Epidermal melanocyte (primary cell): ENCODE data around the gene MMS19.
A peak's percentile ranks its signal among the peaks of the same experiment; 100 is the strongest.
"Not testable (repeated sequence)": the region's sequence is repeated elsewhere in the genome, so short reads cannot be mapped to it uniquely, and the experiment has no call there.

ENCODE experiments used
- DNase-seq: peaks from one replicate; pipeline ENCODE4 v3.0.0; 2011; ENCODE audit warnings: low spot score; ENCODE audit not compliant: insufficient read length

Gene MMS19

DNA sequence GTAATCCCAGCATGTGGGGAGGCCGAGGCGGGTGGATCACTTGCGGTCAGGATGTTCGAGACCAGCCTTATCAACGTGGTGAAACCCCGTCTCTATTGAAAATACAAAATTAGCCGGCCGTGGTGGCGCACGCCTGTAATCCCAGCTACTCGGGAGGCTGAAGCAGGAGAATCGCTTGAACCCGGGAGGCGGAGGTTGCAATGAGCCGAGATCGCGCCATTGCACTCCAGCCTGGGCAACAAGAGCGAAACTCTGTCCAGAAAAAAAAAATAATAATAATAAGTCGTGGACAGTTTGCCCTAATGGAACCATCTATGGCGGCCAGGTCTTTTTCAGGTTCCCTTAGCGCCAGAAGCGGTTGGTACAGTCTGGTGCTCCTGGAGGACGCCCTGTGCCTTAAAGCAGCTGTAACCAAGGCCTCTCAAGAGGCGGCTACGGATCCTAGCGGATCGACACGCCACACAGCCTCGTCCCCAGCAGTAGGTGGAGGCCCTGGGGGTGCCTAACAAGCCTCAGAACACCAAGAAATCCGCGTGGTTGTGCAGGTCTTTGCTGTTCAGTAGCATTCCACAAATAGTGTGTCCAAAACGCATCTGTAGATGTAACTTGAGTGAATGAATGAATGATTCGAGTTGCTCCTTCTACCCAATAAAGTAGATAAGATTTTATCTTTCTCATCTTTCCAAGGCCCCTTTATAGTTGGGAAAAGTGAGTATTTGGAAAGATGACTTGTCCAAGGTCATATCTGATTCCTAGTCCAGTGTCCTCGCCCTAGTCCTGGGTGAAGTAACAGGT, 71.2 kb downstream of the MMS19 start:
- no peak for DNase-seq

DNA sequence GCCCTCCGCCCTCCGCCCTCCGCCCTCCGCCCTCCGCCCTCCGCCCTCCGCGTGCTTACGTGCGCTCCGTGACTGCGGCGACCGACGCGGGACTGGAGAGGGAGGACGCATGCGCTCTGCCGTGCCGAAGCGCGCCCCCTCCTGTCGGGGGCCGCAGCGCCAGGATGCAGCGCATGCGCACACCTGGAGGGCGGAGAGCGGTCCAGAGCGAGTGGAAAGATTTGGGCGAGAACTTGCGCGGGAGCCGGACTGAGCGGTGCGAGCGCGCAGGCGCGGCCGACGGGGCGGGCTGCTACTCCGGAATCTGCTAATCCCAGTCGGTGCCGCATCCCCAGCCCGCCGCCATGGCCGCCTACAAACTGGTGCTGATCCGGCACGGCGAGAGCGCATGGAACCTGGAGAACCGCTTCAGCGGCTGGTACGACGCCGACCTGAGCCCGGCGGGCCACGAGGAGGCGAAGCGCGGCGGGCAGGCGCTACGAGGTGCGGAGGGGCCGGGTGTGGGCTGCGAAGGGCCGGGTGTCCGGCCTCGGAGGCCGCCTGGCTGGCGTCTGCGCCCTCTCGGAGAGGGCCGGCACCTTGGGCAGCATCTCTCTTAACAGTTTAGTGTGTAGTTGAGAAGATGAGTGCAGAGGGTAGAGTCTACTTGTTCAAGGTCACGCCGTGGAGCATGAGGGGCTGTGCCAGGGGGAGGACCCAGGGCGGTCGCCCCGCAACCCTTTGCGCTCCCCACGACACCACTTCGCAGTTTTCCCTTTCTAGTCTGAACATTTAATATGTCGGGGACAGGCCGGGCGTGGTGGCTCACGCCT, 72.1 kb downstream of the MMS19 start, which contains the start of gene PGAM1:
Gene PGAM1, plus strand, starts transcription at position 228 of the 812 bp plus-strand sequence. Its CDS starts 117 bp downstream, at position 345.
- DNase-seq = peak; percentile 98

DNA sequence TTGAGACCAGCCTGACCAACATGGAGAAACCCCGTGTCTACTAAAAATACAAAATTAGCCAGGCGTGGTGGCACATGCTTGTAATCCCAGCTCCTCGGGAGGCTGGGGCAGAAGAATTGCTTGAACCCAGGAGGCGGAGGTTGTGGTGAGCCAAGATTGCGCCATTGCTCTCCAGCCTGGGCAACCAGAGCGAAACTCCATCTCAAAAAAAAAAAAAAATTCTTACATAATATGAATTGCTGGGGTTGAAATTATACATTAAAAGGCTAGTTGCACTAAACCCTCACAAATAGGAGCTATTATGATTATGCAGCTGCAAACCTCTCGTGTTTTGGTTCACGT, 74.5 kb downstream of the MMS19 start:
- DNase-seq = not testable (repeated sequence)

DNA sequence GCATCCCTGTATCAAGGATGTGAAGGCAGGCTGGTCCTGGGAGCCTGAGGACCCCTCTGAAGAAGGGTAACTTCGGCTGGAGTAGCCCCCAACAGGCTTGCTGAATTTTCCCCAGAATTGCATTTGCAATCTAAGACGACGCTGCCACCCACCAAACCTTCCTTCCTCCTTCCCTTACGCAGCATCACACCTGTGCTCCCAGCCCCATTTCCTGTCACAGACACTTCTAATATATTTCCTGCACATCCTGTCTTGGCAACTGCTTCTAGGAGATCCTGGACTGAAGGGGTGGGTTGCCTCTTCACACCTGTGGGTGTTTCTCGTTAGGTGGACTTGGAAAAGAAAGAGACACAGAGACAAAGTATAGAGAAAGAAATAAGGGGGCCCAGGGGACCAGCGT, 81.7 kb downstream of the MMS19 start:
- DNase-seq = no peak

DNA sequence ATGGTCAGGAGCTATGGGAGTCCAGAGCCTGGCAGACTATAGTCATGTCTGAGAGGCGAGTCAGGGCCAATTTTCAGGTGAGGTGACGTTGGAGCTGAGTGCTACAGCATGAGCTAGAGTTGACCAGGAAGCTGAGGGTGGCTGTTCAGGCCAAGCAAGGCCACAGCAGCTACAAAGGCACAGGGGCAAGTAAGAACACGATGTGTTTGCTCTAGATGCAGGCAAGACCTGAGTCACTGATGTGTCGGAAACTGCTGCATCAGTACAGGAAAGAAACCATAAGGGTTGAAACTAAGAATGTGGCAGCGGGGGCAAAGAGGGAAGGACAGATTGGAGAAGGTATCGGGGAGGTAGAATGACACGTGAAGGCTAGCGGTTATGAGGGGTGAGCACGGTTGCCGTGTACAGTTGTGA, 85.3 kb downstream of the MMS19 start:
- no peak for DNase-seq

DNA sequence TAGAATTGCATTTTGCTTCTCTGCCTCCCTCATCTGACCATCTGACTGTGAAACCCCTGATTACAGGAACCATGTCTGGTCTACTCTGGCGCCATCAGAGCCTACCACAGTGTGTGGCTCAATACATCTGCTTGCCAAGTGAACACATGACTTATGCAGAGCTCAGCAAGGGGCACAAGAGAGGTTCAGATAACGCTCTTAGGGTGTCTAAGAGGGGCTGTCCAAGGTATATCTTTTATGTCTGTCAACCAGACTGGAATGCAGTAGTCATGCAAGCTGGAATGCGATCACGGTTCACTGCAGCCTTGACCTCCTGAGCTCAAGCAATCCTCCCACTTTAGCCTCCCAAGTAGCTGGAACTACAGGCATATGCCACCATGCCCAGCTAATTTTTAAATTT, 86.8 kb downstream of the MMS19 start:
- no peak for DNase-seq

DNA sequence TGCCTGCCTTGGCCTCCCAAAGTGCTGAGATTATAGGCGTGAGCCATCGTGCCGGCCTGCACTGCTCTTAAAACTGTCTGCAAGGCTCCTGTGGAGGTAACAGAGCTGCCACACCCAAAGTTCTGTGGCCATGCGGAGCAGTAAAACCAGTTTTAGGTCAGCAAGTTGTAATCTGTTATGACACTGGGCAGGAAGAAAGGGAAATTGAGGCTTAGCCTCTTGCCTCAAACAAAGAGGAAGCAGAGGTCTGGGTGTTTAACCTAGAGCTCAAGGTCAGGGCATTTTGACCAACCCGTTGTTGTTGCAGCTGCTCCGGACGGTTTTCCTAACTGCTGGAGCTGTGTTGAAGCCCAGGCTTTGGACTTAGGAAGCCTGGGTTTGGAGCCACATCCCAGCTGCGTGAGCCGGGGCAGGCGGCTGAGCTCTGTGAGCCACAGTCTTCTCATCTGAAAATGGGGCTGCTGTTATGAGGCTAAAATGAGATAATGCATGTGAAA, 89.7 kb downstream of the MMS19 start:
- no peak for DNase-seq
